Endodermal cell (in vitro differentiated cells): Measurements from ENCODE around the gene NGF. TPM values are rescaled to one million over a fixed set of nuclear protein-coding genes. Genes with fewer than 3 reads are reported as not detected.

Experiments used
- DNase-seq: peaks from one replicate; pipeline ENCODE4 v3.0.0-alpha.2; 2017
- H3K27ac ChIP-seq: 2 replicates; pipeline ENCODE4 v1.5.1; 2013; ENCODE audit warnings: mild to moderate bottlenecking, low read depth, low read length, moderate library complexity
- H3K27me3 ChIP-seq: 2 replicates; pipeline ENCODE4 v1.6.1; 2013; ENCODE audit warnings: mild to moderate bottlenecking, low read length, moderate library complexity; ENCODE audit not compliant: insufficient read depth, control insufficient read depth, poor library complexity, severe bottlenecking
- H3K36me3 ChIP-seq: 2 replicates; pipeline ENCODE4 v1.7.0; 2013; ENCODE audit warnings: mild to moderate bottlenecking, low read length, moderate library complexity; ENCODE audit not compliant: control insufficient read depth, insufficient read depth
- H3K4me1 ChIP-seq: one replicate; pipeline ENCODE4 v1.7.0; 2013; ENCODE audit warnings: low read length; ENCODE audit not compliant: control insufficient read depth, insufficient read depth
- H3K4me3 ChIP-seq: 2 replicates; pipeline ENCODE4 v1.5.1; 2013; ENCODE audit warnings: mild to moderate bottlenecking, low read length, moderate library complexity
- H3K9ac ChIP-seq: 2 replicates; pipeline ENCODE4 v1.6.1; 2013; ENCODE audit warnings: mild to moderate bottlenecking, low read length, moderate library complexity; ENCODE audit not compliant: poor library complexity, severe bottlenecking; ENCODE audit errors: extremely low read depth
- H3K9me3 ChIP-seq: 2 replicates; pipeline ENCODE4 v1.6.1; 2013; ENCODE audit warnings: mild to moderate bottlenecking, low read length, moderate library complexity; ENCODE audit not compliant: control insufficient read depth
- H3K27ac Mint-ChIP-seq: 2 replicates; pipeline ENCODE4 v1.8.0; 2020; ENCODE audit warnings: mixed read lengths
- H3K27me3 Mint-ChIP-seq: 2 replicates; pipeline ENCODE4 v1.8.0; 2021; ENCODE audit warnings: mild to moderate bottlenecking, mixed read lengths; ENCODE audit not compliant: insufficient read depth
- H3K36me3 Mint-ChIP-seq: 2 replicates; pipeline ENCODE4 v1.8.0; 2020; ENCODE audit warnings: low read depth, mixed read lengths
- H3K4me1 Mint-ChIP-seq: 2 replicates; pipeline ENCODE4 v1.8.0; 2020; ENCODE audit warnings: mixed read lengths
- H3K4me3 Mint-ChIP-seq: 2 replicates; pipeline ENCODE4 v1.8.0; 2020; ENCODE audit warnings: mild to moderate bottlenecking, moderate library complexity, mixed read lengths
- H3K9me3 Mint-ChIP-seq: 2 replicates; pipeline ENCODE4 v1.8.0; 2020; ENCODE audit warnings: mild to moderate bottlenecking, mixed read lengths
- WGBS, 2 experiments: methylation state at CpG; one replicate each; pipeline versions ENCODE4 v1.1.5 to v1.1.7; 2013; ENCODE audit warnings: missing lambda C conversion rate in 2 of 2, mixed read lengths in 1 of 2; ENCODE audit not compliant: insufficient coverage in 1 of 2, insufficient read length in 1 of 2; 5-methylcytosine and 5-hydroxymethylcytosine counted together
- total RNA-seq, 2 donors: library from RNA; stranded (reverse); fragmentation: NEBNext Ultra II Directional in 1 of 2; extraction: Animal tissue kit (Norgen Biotek cat#: 25700) in 1 of 2; gene quantifications; 2 replicates in 1 of 2; 3 replicates in 1 of 2; pipeline ENCODE4 v1.2.1, GENCODE V29; 2021
- TF ChIP-seq, protein P1 (sequence below): fragments of 200-600 bp; sonication (generic); conservative IDR thresholded peaks from 2 replicates; pipeline ENCODE4 v1.5.0; 2021; ENCODE audit warnings: antibody characterized with exemption, mild to moderate bottlenecking

The NGF gene
- total RNA-seq, 2 donors from 2014 or later: 0.26 TPM; not detected in 1

DNA sequence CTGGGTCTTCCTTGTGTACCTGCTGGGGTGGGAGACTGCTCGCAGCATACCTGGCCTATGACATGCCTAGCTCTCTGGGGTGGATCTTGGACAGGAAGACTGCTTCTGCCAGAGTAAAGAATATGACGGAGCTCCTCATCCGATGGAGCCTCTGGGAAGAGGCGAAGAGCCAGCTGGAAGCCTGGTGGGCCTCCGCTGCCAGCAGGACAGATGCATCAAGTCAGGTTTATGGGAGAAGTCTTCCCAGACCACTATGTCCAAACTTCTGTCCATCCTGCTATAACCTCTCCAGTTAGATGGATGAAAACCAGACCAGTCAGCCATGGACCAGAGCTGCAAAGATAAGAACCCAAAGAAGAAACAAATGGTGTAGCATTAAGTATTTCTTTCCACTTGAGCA is 27.7 kb upstream of the NGF start:
- H3K4me1 Mint-ChIP-seq: no peaks in the 10 kb centered on the region
- TF ChIP-seq, protein P1, sequence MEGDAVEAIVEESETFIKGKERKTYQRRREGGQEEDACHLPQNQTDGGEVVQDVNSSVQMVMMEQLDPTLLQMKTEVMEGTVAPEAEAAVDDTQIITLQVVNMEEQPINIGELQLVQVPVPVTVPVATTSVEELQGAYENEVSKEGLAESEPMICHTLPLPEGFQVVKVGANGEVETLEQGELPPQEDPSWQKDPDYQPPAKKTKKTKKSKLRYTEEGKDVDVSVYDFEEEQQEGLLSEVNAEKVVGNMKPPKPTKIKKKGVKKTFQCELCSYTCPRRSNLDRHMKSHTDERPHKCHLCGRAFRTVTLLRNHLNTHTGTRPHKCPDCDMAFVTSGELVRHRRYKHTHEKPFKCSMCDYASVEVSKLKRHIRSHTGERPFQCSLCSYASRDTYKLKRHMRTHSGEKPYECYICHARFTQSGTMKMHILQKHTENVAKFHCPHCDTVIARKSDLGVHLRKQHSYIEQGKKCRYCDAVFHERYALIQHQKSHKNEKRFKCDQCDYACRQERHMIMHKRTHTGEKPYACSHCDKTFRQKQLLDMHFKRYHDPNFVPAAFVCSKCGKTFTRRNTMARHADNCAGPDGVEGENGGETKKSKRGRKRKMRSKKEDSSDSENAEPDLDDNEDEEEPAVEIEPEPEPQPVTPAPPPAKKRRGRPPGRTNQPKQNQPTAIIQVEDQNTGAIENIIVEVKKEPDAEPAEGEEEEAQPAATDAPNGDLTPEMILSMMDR: no peak
- H3K27ac ChIP-seq: no peak overlapping the region
- no peaks in the 10 kb centered on the region for H3K36me3 ChIP-seq
- no peak overlapping the region for H3K27ac Mint-ChIP-seq
- DNase-seq: no peak
- H3K9me3 ChIP-seq: no peaks in the 10 kb centered on the region
- no peak overlapping the region for H3K4me3 ChIP-seq
- H3K27me3 Mint-ChIP-seq: peaks cover 3% of the 10 kb centered on the region
- no peaks in the 10 kb centered on the region for H3K27me3 ChIP-seq
- WGBS, 2 experiments: 90 to 97% methylated on average over 5 of the region's 5 CpGs
- no peaks in the 10 kb centered on the region for H3K4me1 ChIP-seq
- H3K9me3 Mint-ChIP-seq: peaks cover 17% of the 10 kb centered on the region
- no peak overlapping the region for H3K9ac ChIP-seq
- no peak overlapping the region for H3K4me3 Mint-ChIP-seq
- no peaks in the 10 kb centered on the region for H3K36me3 Mint-ChIP-seq

DNA sequence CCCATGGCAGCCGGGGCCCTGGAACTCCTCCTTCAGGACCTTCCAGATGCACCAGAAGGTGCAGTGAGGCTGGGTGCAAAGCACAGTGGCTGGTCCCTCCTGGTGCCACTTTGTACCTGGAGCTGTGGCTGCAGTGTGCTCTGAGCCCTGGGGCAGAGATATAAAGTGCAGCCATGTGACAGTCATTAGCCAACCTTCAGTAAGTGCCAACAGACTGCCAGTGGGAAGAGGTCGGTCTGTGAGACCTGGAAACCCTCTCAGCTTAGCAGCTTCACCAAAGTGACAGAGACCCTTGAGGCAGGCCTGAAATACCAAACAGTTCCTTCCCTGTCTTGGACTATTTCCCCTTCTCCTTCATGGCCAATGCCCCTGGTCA is 26.7 kb upstream of the NGF start:
- Histone ChIP-seq H3K36me3 (no peaks in the 10 kb centered on the region), H3K9ac (no peak overlapping the region), H3K4me3 (no peak overlapping the region), H3K4me1 (no peaks in the 10 kb centered on the region), H3K9me3 (no peaks in the 10 kb centered on the region), H3K27me3 (no peaks in the 10 kb centered on the region), H3K27ac (no peak overlapping the region)
- H3K9me3 Mint-ChIP-seq: peaks cover 21% of the 10 kb centered on the region
- 95 to 100% methylated on average over 1 to 2 of the region's 2 CpGs for WGBS, 2 experiments
- DNase-seq: no peak
- H3K27ac Mint-ChIP-seq: no peak overlapping the region
- TF ChIP-seq, protein P1: no peak
- no peak overlapping the region for H3K4me3 Mint-ChIP-seq
- no peaks in the 10 kb centered on the region for H3K4me1 Mint-ChIP-seq
- H3K36me3 Mint-ChIP-seq: no peaks in the 10 kb centered on the region
- peaks cover 3% of the 10 kb centered on the region for H3K27me3 Mint-ChIP-seq

DNA sequence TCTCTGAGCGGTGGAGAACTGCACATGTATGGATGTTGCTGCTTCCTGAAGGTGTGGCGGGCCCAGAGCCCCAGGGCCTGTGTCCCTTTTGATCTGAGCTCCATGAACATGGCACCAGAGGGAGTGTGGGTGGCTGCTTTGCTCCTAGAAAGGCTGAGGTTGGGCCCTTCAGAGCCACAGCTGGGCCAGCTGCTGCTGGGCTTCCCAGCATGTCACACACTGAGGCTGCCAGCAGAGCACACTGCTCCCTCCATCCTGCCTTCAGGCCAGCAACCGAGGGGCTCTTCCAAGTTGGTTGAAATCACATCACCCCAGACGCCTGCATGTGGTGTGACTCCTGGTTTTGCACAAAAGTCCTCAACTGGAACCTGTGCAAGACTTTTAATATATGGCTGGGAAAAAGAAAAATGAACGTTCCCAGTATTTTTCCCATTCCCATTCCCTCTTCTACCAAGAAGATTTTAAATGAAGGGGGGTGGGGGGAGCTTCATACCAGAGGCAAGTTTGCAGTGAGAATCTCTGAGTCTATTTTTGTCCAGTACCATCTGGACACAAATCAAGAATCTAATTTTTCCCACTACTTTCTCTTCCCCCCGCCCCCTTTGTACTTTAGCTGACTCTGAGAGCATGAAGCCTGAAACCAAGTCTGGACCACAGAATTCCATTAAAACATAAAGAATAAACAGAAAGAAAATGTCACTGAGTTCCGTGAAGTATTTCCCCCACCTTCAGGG is 26.2 kb upstream of the NGF start:
- Mint-ChIP-seq H3K4me3 (no peak overlapping the region), H3K27ac (no peak overlapping the region), H3K27me3 (peaks cover 3% of the 10 kb centered on the region), H3K9me3 (peaks cover 25% of the 10 kb centered on the region), H3K4me1 (no peaks in the 10 kb centered on the region), H3K36me3 (no peaks in the 10 kb centered on the region)
- H3K36me3 ChIP-seq: no peaks in the 10 kb centered on the region
- H3K4me1 ChIP-seq: no peaks in the 10 kb centered on the region
- TF ChIP-seq, protein P1: no peak
- 88% methylated on average over 4 to 6 of the region's 7 CpGs for WGBS, 2 experiments
- no peak overlapping the region for H3K9ac ChIP-seq
- H3K4me3 ChIP-seq: no peak overlapping the region
- no peaks in the 10 kb centered on the region for H3K9me3 ChIP-seq
- no peak overlapping the region for H3K27ac ChIP-seq
- H3K27me3 ChIP-seq: no peaks in the 10 kb centered on the region
- no peak for DNase-seq
